Ectodermal cell (in vitro differentiated cells): Measurements from ENCODE around the gene RXRA.

Source experiments
- H3K27ac ChIP-seq: 2 replicates; pipeline ENCODE4 v1.7.0; 2013; ENCODE audit warnings: mild to moderate bottlenecking, low read depth, low read length; ENCODE audit not compliant: insufficient read depth, poor library complexity, severe bottlenecking
- H3K27me3 ChIP-seq: 2 replicates; pipeline ENCODE4 v1.7.0; 2013; ENCODE audit warnings: mild to moderate bottlenecking, low read length; ENCODE audit not compliant: insufficient read depth, control insufficient read depth, poor library complexity, severe bottlenecking
- H3K36me3 ChIP-seq: one replicate; pipeline ENCODE4 v1.7.0; 2013; ENCODE audit warnings: low read length; ENCODE audit not compliant: control insufficient read depth, insufficient read depth
- H3K4me1 ChIP-seq: one replicate; pipeline ENCODE4 v1.7.0; 2013; ENCODE audit warnings: low read length; ENCODE audit not compliant: control insufficient read depth, insufficient read depth
- H3K4me3 ChIP-seq: 2 replicates; pipeline ENCODE4 v1.7.0; 2013; ENCODE audit warnings: low read depth, low read length, control low read depth; ENCODE audit not compliant: insufficient read depth
- H3K9me3 ChIP-seq: 2 replicates; pipeline ENCODE4 v1.7.0; 2013; ENCODE audit warnings: mild to moderate bottlenecking, low read length, moderate library complexity; ENCODE audit not compliant: control insufficient read depth
- WGBS, 2 experiments: methylation state at CpG; one replicate each; pipeline ENCODE4 v1.1.7; 2013; ENCODE audit warnings: missing lambda C conversion rate in 2 of 2; 5-methylcytosine and 5-hydroxymethylcytosine counted together

Gene RXRA

GRCh38 chr9:134338394-134339182 lies 12.3 kb downstream of the RXRA start:
- Histone ChIP-seq H3K4me3 (no peak overlapping the region), H3K36me3 (no peaks in the 10 kb centered on the region), H3K27ac (no peak overlapping the region), H3K27me3 (no peaks in the 10 kb centered on the region), H3K9me3 (no peaks in the 10 kb centered on the region), H3K4me1 (peaks cover 13% of the 10 kb centered on the region)
- WGBS, 2 experiments = 82 to 83% methylated on average over 27 of the region's 27 CpGs

GRCh38 chr9:134339183-134339806 lies 13.0 kb downstream of the RXRA start:
- Histone ChIP-seq H3K9me3 (no peaks in the 10 kb centered on the region), H3K27ac (no peak overlapping the region), H3K27me3 (no peaks in the 10 kb centered on the region), H3K36me3 (no peaks in the 10 kb centered on the region), H3K4me3 (no peak overlapping the region), H3K4me1 (peaks cover 13% of the 10 kb centered on the region)
- WGBS, 2 experiments = 95% methylated on average over 17 of the region's 17 CpGs

GRCh38 chr9:134340475-134341160 lies 14.4 kb downstream of the RXRA start:
- Histone ChIP-seq H3K27ac (no peak overlapping the region), H3K36me3 (no peaks in the 10 kb centered on the region), H3K4me3 (no peak overlapping the region), H3K9me3 (no peaks in the 10 kb centered on the region), H3K4me1 (peaks cover 13% of the 10 kb centered on the region), H3K27me3 (no peaks in the 10 kb centered on the region)
- 94% methylated on average over 28 of the region's 28 CpGs for WGBS, 2 experiments

- no peaks in the 10 kb centered on the region for H3K27me3 ChIP-seq
- peaks cover 19% of the 10 kb centered on the region for H3K4me1 ChIP-seq
- 87 to 91% methylated on average over 9 of the region's 9 CpGs for WGBS, 2 experiments
- H3K9me3 ChIP-seq = no peaks in the 10 kb centered on the region
- H3K36me3 ChIP-seq = no peaks in the 10 kb centered on the region
- H3K4me3 ChIP-seq = no peak overlapping the region
- no peak overlapping the region for H3K27ac ChIP-seq
These were observed 15.1 kb downstream of the RXRA start for GRCh38 chr9:134341306-134341705.

- H3K27ac ChIP-seq = no peak overlapping the region
- H3K27me3 ChIP-seq = no peaks in the 10 kb centered on the region
- 94% methylated on average over 19 of the region's 19 CpGs for WGBS, 2 experiments
- peaks cover 23% of the 10 kb centered on the region for H3K4me1 ChIP-seq
- no peaks in the 10 kb centered on the region for H3K9me3 ChIP-seq
- no peak overlapping the region for H3K4me3 ChIP-seq
- no peaks in the 10 kb centered on the region for H3K36me3 ChIP-seq
These were observed 15.9 kb downstream of the RXRA start for GRCh38 chr9:134341929-134342745.

- no peaks in the 10 kb centered on the region for H3K9me3 ChIP-seq
- no peak overlapping the region for H3K27ac ChIP-seq
- H3K27me3 ChIP-seq = no peaks in the 10 kb centered on the region
- no peak overlapping the region for H3K4me3 ChIP-seq
- H3K36me3 ChIP-seq = no peaks in the 10 kb centered on the region
- H3K4me1 ChIP-seq = peaks cover 20% of the 10 kb centered on the region
- WGBS, 2 experiments = 84 to 90% methylated on average over 7 of the region's 7 CpGs
These were observed 16.5 kb downstream of the RXRA start for GRCh38 chr9:134342746-134343115.

- Histone ChIP-seq H3K36me3 (no peaks in the 10 kb centered on the region), H3K4me3 (no peak overlapping the region), H3K4me1 (peaks cover 11% of the 10 kb centered on the region), H3K27ac (no peak overlapping the region), H3K9me3 (no peaks in the 10 kb centered on the region), H3K27me3 (no peaks in the 10 kb centered on the region)
- WGBS, 2 experiments = 92 to 94% methylated on average over 16 of the region's 16 CpGs
These were observed 17.4 kb downstream of the RXRA start for GRCh38 chr9:134343637-134344036.

GRCh38 chr9:134344068-134344799 lies 18.0 kb downstream of the RXRA start:
- Histone ChIP-seq H3K36me3 (no peaks in the 10 kb centered on the region), H3K4me1 (peaks cover 15% of the 10 kb centered on the region), H3K27me3 (no peaks in the 10 kb centered on the region), H3K4me3 (no peak overlapping the region), H3K9me3 (no peaks in the 10 kb centered on the region), H3K27ac (no peak overlapping the region)
- WGBS, 2 experiments = 90 to 91% methylated on average over 17 of the region's 17 CpGs

GRCh38 chr9:134344800-134345310 lies 18.6 kb downstream of the RXRA start:
- WGBS, 2 experiments = 95% methylated on average over 14 of the region's 14 CpGs
- Histone ChIP-seq H3K9me3 (no peaks in the 10 kb centered on the region), H3K27ac (no peak overlapping the region), H3K27me3 (no peaks in the 10 kb centered on the region), H3K36me3 (no peaks in the 10 kb centered on the region), H3K4me1 (peaks cover 18% of the 10 kb centered on the region), H3K4me3 (no peak overlapping the region)
